Ascending aorta (tissue), 2 donors: ENCODE results near the gene NUMB. TPM values are rescaled to one million over a fixed set of nuclear protein-coding genes. Genes with fewer than 3 reads are reported as not detected.

ENCODE experiments used
- DNase-seq, 2 donors: peaks; one replicate each; pipeline ENCODE4 v3.0.0-alpha.2; 2019; ENCODE audit warnings: low spot score in 2 of 2
- H3K27ac ChIP-seq, 2 donors: fragments of 200-600 bp; sonication (generic); one replicate each; pipeline ENCODE4 v1.5.1; 2016 to 2017; ENCODE audit warnings: mild to moderate bottlenecking in 1 of 2
- H3K27me3 ChIP-seq: fragments of 200-600 bp; sonication (generic); one replicate; pipeline ENCODE4 v1.5.1; 2017
- H3K36me3 ChIP-seq, 2 donors: fragments of 200-600 bp; sonication (generic); one replicate each; pipeline ENCODE4 v1.5.1; 2016
- H3K4me1 ChIP-seq, 2 donors: fragments of 200-600 bp; sonication (generic); one replicate each; pipeline ENCODE4 v1.5.1; 2016 to 2017; ENCODE audit warnings: mild to moderate bottlenecking in 1 of 2
- H3K4me3 ChIP-seq, 2 donors: fragments of 200-600 bp; sonication (generic); one replicate each; pipeline ENCODE4 v1.5.1; 2016 to 2017; ENCODE audit warnings: mild to moderate bottlenecking in 1 of 2
- H3K9me3 ChIP-seq, 2 donors: fragments of 200-600 bp; sonication (generic); one replicate each; pipeline ENCODE4 v1.5.1; 2016
- CTCF ChIP-seq, 3 experiments: fragments of 200-600 bp in 2 of 3; fragments of 450-650 bp in 1 of 3; sonication (generic) in 2 of 3; IDR thresholded peaks; one replicate each; pipeline ENCODE4 v1.5.1; 2016 to 2019; ENCODE audit warnings: antibody characterized with exemption in 3 of 3, mild to moderate bottlenecking in 1 of 3, moderate library complexity in 1 of 3
- intact Hi-C: fragments of 100-400 bp; cut with DNase I; formaldehyde crosslinking; loops from one replicate; pipeline ENCODE4 v1.15.1; 2023
- total RNA-seq: library from RNA; depleted of rRNA; stranded (reverse); fragments of >200 nt; gene quantifications from one replicate; pipeline ENCODE4 v1.1.0, GENCODE V29; 2016

Gene NUMB
- total RNA-seq, 1 donor from 2014 or later = 20.1 TPM

- DNase-seq = no peak
- TF ChIP-seq CTCF (IDR thresholded peaks at IDR 0.05) = no peak
- peak overlapping the region; percentile 53 to 64 for H3K4me3 ChIP-seq
- no peaks in the 10 kb centered on the region for H3K36me3 ChIP-seq
- H3K9me3 ChIP-seq = no peaks in the 10 kb centered on the region
- peaks cover 27 to 29% of the 10 kb centered on the region in 2 donors for H3K4me1 ChIP-seq
- H3K27me3 ChIP-seq = peaks cover 20% of the 10 kb centered on the region
- H3K27ac ChIP-seq = no peak overlapping the region
- intact Hi-C loops = no loop called here
These were observed 219.9 kb downstream of the NUMB start for GRCh38 chr14:73238424-73238852.

GRCh38 chr14:73237786-73238423, 220.4 kb downstream of the NUMB start:
- no peak for TF ChIP-seq CTCF (IDR thresholded peaks at IDR 0.05)

GRCh38 chr14:73237219-73237785, 221.0 kb downstream of the NUMB start, which contains the start of gene PAPLN:
Gene PAPLN, plus strand, starts transcription at chr14:73237506. Its CDS starts 2,273 bp downstream, at chr14:73239779.
- Histone ChIP-seq H3K4me3 (peak within 1 kb of the TSS; percentile 53 to 64), H3K9me3 (no peaks in the 10 kb centered on the region), H3K27me3 (peaks cover 20% of the 10 kb centered on the region), H3K36me3 (no peaks in the 10 kb centered on the region), H3K27ac (no peak within 1 kb of the TSS), H3K4me1 (peaks cover 27 to 29% of the 10 kb centered on the region in 2 donors)
- intact Hi-C loops = no loop called here
- no peak for DNase-seq
- TF ChIP-seq CTCF (IDR thresholded peaks at IDR 0.05) = no peak

More at GRCh38 chr14:73237786-73238423, 220.4 kb downstream of the NUMB start:
- H3K27ac ChIP-seq = no peak overlapping the region
- intact Hi-C loops = no loop called here
- peak overlapping the region; percentile 53 to 64 for H3K4me3 ChIP-seq
- no peak for DNase-seq
- no peaks in the 10 kb centered on the region for H3K36me3 ChIP-seq
- no peaks in the 10 kb centered on the region for H3K9me3 ChIP-seq
- H3K4me1 ChIP-seq = peaks cover 27 to 29% of the 10 kb centered on the region in 2 donors
- peaks cover 20% of the 10 kb centered on the region for H3K27me3 ChIP-seq

GRCh38 chr14:73236752-73237218, 221.6 kb downstream of the NUMB start:
- no peaks in the 10 kb centered on the region for H3K36me3 ChIP-seq
- no peak overlapping the region for H3K27ac ChIP-seq
- H3K9me3 ChIP-seq = no peaks in the 10 kb centered on the region
- peaks cover 20% of the 10 kb centered on the region for H3K27me3 ChIP-seq
- no peak for DNase-seq
- H3K4me1 ChIP-seq = peaks cover 27 to 29% of the 10 kb centered on the region in 2 donors
- H3K4me3 ChIP-seq = peak overlapping the region in 1 of 2 donors; percentile 64
- intact Hi-C loops = no loop called here
- no peak for TF ChIP-seq CTCF (IDR thresholded peaks at IDR 0.05)

- Histone ChIP-seq H3K9me3 (no peaks in the 10 kb centered on the region), H3K27me3 (peaks cover 20% of the 10 kb centered on the region), H3K36me3 (no peaks in the 10 kb centered on the region), H3K4me3 (no peak overlapping the region), H3K27ac (no peak overlapping the region), H3K4me1 (peaks cover 27 to 29% of the 10 kb centered on the region in 2 donors)
- intact Hi-C loops = no loop called here
- no peak for TF ChIP-seq CTCF (IDR thresholded peaks at IDR 0.05)
- no peak for DNase-seq
These were observed 222.2 kb downstream of the NUMB start for GRCh38 chr14:73236157-73236556.
